Activated naive CD8-positive, alpha-beta T cell treated with anti-CD3 and anti-CD28 coated beads, Interleukin-2, amount 50 U/mL, for 24 hours (primary cell): ENCODE measurements around the gene YIF1B.

Source experiments
- ATAC-seq: fragments of 150-1000 bp; cut with Tn5 transposase; one replicate; pipeline ENCODE4 v1.10.0; 2021
- DNase-seq: peaks from one replicate; pipeline ENCODE4 v3.0.0; 2021
- H3K27ac Mint-ChIP-seq: one replicate; pipeline ENCODE4 v1.8.0; 2021; ENCODE audit warnings: mild to moderate bottlenecking, mixed read lengths
- H3K27me3 Mint-ChIP-seq: one replicate; pipeline ENCODE4 v1.8.0; 2021; ENCODE audit warnings: mixed read lengths
- H3K36me3 Mint-ChIP-seq: one replicate; pipeline ENCODE4 v1.8.0; 2021; ENCODE audit warnings: low read depth, mixed read lengths
- H3K4me1 Mint-ChIP-seq: one replicate; pipeline ENCODE4 v1.8.0; 2021; ENCODE audit warnings: mixed read lengths
- H3K4me3 Mint-ChIP-seq: one replicate; pipeline ENCODE4 v1.8.0; 2021; ENCODE audit warnings: mild to moderate bottlenecking, moderate library complexity, mixed read lengths
- H3K9me3 Mint-ChIP-seq: one replicate; pipeline ENCODE4 v1.8.0; 2021; ENCODE audit warnings: mixed read lengths

YIF1B gene

GRCh38 chr19:38280030-38280921, 35.5 kb downstream of the YIF1B start:
- Mint-ChIP-seq H3K9me3 (no peaks in the 10 kb centered on the region), H3K36me3 (no peaks in the 10 kb centered on the region), H3K4me1 (peaks cover 7% of the 10 kb centered on the region), H3K27me3 (no peaks in the 10 kb centered on the region), H3K4me3 (no peak overlapping the region), H3K27ac (no peak overlapping the region)
- ATAC-seq (no peak), DNase-seq (no peak)

GRCh38 chr19:38278751-38279150, 37.0 kb downstream of the YIF1B start:
- Mint-ChIP-seq H3K36me3 (no peaks in the 10 kb centered on the region), H3K4me1 (peaks cover 7% of the 10 kb centered on the region)

GRCh38 chr19:38277969-38278680, 37.6 kb downstream of the YIF1B start:
- H3K27me3 Mint-ChIP-seq = no peaks in the 10 kb centered on the region
- H3K9me3 Mint-ChIP-seq = no peaks in the 10 kb centered on the region
- H3K4me1 Mint-ChIP-seq = peaks cover 7% of the 10 kb centered on the region
- H3K4me3 Mint-ChIP-seq = no peak overlapping the region
- H3K27ac Mint-ChIP-seq = no peak overlapping the region
- H3K36me3 Mint-ChIP-seq = no peaks in the 10 kb centered on the region
- ATAC-seq (no peak), DNase-seq (no peak)

More at GRCh38 chr19:38278751-38279150, 37.0 kb downstream of the YIF1B start:
- Mint-ChIP-seq H3K4me3 (no peak overlapping the region), H3K9me3 (no peaks in the 10 kb centered on the region), H3K27ac (no peak overlapping the region), H3K27me3 (no peaks in the 10 kb centered on the region)
- DNase-seq (no peak), ATAC-seq (no peak)

- ATAC-seq (no peak), DNase-seq (no peak)
- Mint-ChIP-seq H3K4me1 (peaks cover 7% of the 10 kb centered on the region), H3K27me3 (no peaks in the 10 kb centered on the region), H3K4me3 (no peak overlapping the region), H3K36me3 (no peaks in the 10 kb centered on the region), H3K9me3 (no peaks in the 10 kb centered on the region), H3K27ac (no peak overlapping the region)
Measured at GRCh38 chr19:38277549-38277948, 38.2 kb downstream of the YIF1B start.

GRCh38 chr19:38276942-38277517, 38.7 kb downstream of the YIF1B start:
- H3K4me3 Mint-ChIP-seq = no peak overlapping the region
- H3K27me3 Mint-ChIP-seq = no peaks in the 10 kb centered on the region
- H3K4me1 Mint-ChIP-seq = peaks cover 5% of the 10 kb centered on the region
- H3K36me3 Mint-ChIP-seq = no peaks in the 10 kb centered on the region
- no peaks in the 10 kb centered on the region for H3K9me3 Mint-ChIP-seq
- ATAC-seq (no peak), DNase-seq (no peak)
- no peak overlapping the region for H3K27ac Mint-ChIP-seq

GRCh38 chr19:38274739-38275138, 41.0 kb downstream of the YIF1B start:
- no peak for DNase-seq
- Mint-ChIP-seq H3K4me3 (no peak overlapping the region), H3K27me3 (no peaks in the 10 kb centered on the region), H3K27ac (no peak overlapping the region), H3K4me1 (peaks cover 7% of the 10 kb centered on the region), H3K36me3 (no peaks in the 10 kb centered on the region), H3K9me3 (no peaks in the 10 kb centered on the region)
- ATAC-seq = no peak

- DNase-seq (no peak), ATAC-seq (no peak)
- Mint-ChIP-seq H3K27me3 (no peaks in the 10 kb centered on the region), H3K9me3 (no peaks in the 10 kb centered on the region), H3K4me1 (peaks cover 7% of the 10 kb centered on the region), H3K4me3 (no peak overlapping the region), H3K27ac (no peak overlapping the region), H3K36me3 (no peaks in the 10 kb centered on the region)
Measured at GRCh38 chr19:38273499-38273898, 42.2 kb downstream of the YIF1B start.

- Mint-ChIP-seq H3K9me3 (no peaks in the 10 kb centered on the region), H3K4me1 (peaks cover 13% of the 10 kb centered on the region), H3K27ac (no peak overlapping the region), H3K36me3 (no peaks in the 10 kb centered on the region), H3K27me3 (no peaks in the 10 kb centered on the region), H3K4me3 (no peak overlapping the region)
- ATAC-seq (no peak), DNase-seq (no peak)
Measured at GRCh38 chr19:38270587-38271167, 45.1 kb downstream of the YIF1B start.

- H3K9me3 Mint-ChIP-seq = no peaks in the 10 kb centered on the region
- ATAC-seq (no peak), DNase-seq (no peak)
- no peak overlapping the region for H3K4me3 Mint-ChIP-seq
- no peaks in the 10 kb centered on the region for H3K36me3 Mint-ChIP-seq
- H3K4me1 Mint-ChIP-seq = peaks cover 27% of the 10 kb centered on the region
- H3K27me3 Mint-ChIP-seq = peaks cover 2% of the 10 kb centered on the region
- H3K27ac Mint-ChIP-seq = no peak overlapping the region
Measured at GRCh38 chr19:38268539-38268938, 47.2 kb downstream of the YIF1B start.

GRCh38 chr19:38267761-38268483, 47.8 kb downstream of the YIF1B start:
- Mint-ChIP-seq H3K4me3 (no peak overlapping the region), H3K27ac (no peak overlapping the region), H3K4me1 (peaks cover 32% of the 10 kb centered on the region), H3K9me3 (no peaks in the 10 kb centered on the region), H3K27me3 (peaks cover 2% of the 10 kb centered on the region), H3K36me3 (no peaks in the 10 kb centered on the region)
- DNase-seq (no peak), ATAC-seq (no peak)

- H3K36me3 Mint-ChIP-seq = no peaks in the 10 kb centered on the region
- peaks cover 33% of the 10 kb centered on the region for H3K4me1 Mint-ChIP-seq
- H3K9me3 Mint-ChIP-seq = no peaks in the 10 kb centered on the region
- ATAC-seq (no peak), DNase-seq (no peak)
- H3K27me3 Mint-ChIP-seq = peaks cover 2% of the 10 kb centered on the region
- no peak overlapping the region for H3K4me3 Mint-ChIP-seq
- no peak overlapping the region for H3K27ac Mint-ChIP-seq
Measured at GRCh38 chr19:38266981-38267597, 48.7 kb downstream of the YIF1B start.

GRCh38 chr19:38265921-38266429, 49.8 kb downstream of the YIF1B start:
- no peak for ATAC-seq

GRCh38 chr19:38265213-38265861, 50.4 kb downstream of the YIF1B start:
- Mint-ChIP-seq H3K9me3 (no peaks in the 10 kb centered on the region), H3K27me3 (peaks cover 2% of the 10 kb centered on the region), H3K4me3 (peak overlapping the region; percentile 82), H3K36me3 (no peaks in the 10 kb centered on the region), H3K27ac (peak overlapping the region; percentile 81), H3K4me1 (peaks cover 32% of the 10 kb centered on the region)
- DNase-seq (no peak), ATAC-seq (no peak)

More at GRCh38 chr19:38265921-38266429, 49.8 kb downstream of the YIF1B start:
- no peaks in the 10 kb centered on the region for H3K36me3 Mint-ChIP-seq
- H3K9me3 Mint-ChIP-seq = no peaks in the 10 kb centered on the region
- peak overlapping the region; percentile 81 for H3K27ac Mint-ChIP-seq
- DNase-seq = no peak
- peaks cover 33% of the 10 kb centered on the region for H3K4me1 Mint-ChIP-seq
- peaks cover 2% of the 10 kb centered on the region for H3K27me3 Mint-ChIP-seq
- peak overlapping the region; percentile 82 for H3K4me3 Mint-ChIP-seq
